Measurements from ENCODE around the gene CREB5.

The CREB5 gene

GRCh38 chr7:28524978-28525377, 112.7 kb downstream of the CREB5 start:
- no peak for TF ChIP-seq CTCF (IDR thresholded peaks at IDR 0.05; ENCODE audit: low read depth, low read length, missing control alignments)
- H3K4me3 ChIP-seq (ENCODE audit: low read depth, low read length), result no peak overlapping the region
- DNase-seq (ENCODE audit: low read depth), result no peak

GRCh38 chr7:28528899-28529298, 116.6 kb downstream of the CREB5 start:
- DNase-seq (ENCODE audit: low read depth), result no peak
- no peak for TF ChIP-seq CTCF (IDR thresholded peaks at IDR 0.05; ENCODE audit: low read depth, low read length, missing control alignments)
- no peak overlapping the region for H3K4me3 ChIP-seq (ENCODE audit: low read depth, low read length)

- no peak for DNase-seq (ENCODE audit: low read depth)
- no peak overlapping the region for H3K4me3 ChIP-seq (ENCODE audit: low read depth, low read length)
- TF ChIP-seq CTCF (IDR thresholded peaks at IDR 0.05; ENCODE audit: low read depth, low read length, missing control alignments), result no peak
Measured at GRCh38 chr7:28529755-28530154, 117.4 kb downstream of the CREB5 start.

- no peak for TF ChIP-seq CTCF (IDR thresholded peaks at IDR 0.05; ENCODE audit: low read depth, low read length, missing control alignments)
- no peak overlapping the region for H3K4me3 ChIP-seq (ENCODE audit: low read depth, low read length)
- DNase-seq (ENCODE audit: low read depth), result no peak
Measured at GRCh38 chr7:28530175-28530802, 118.0 kb downstream of the CREB5 start.

GRCh38 chr7:28530803-28531175, 118.5 kb downstream of the CREB5 start:
- no peak overlapping the region for H3K4me3 ChIP-seq (ENCODE audit: low read depth, low read length)
- DNase-seq (ENCODE audit: low read depth), result no peak
- TF ChIP-seq CTCF (IDR thresholded peaks at IDR 0.05; ENCODE audit: low read depth, low read length, missing control alignments), result no peak

GRCh38 chr7:28531291-28531690, 119.0 kb downstream of the CREB5 start:
- no peak for DNase-seq (ENCODE audit: low read depth)
- no peak for TF ChIP-seq CTCF (IDR thresholded peaks at IDR 0.05; ENCODE audit: low read depth, low read length, missing control alignments)
- no peak overlapping the region for H3K4me3 ChIP-seq (ENCODE audit: low read depth, low read length)

- H3K4me3 ChIP-seq (ENCODE audit: low read depth, low read length), result no peak overlapping the region
- no peak for DNase-seq (ENCODE audit: low read depth)
- no peak for TF ChIP-seq CTCF (IDR thresholded peaks at IDR 0.05; ENCODE audit: low read depth, low read length, missing control alignments)
Measured at GRCh38 chr7:28532181-28532580, 119.9 kb downstream of the CREB5 start.
